HCT116 (cell line): ENCODE data around the gene PSRC1. TPM values are rescaled to one million over a fixed set of nuclear protein-coding genes. Genes with fewer than 3 reads are reported as not detected.

Source experiments
- ATAC-seq: fragments of 200-7000 bp; cut with Tn5 transposase; 2 replicates; pipeline ENCODE4 v1.9.1; 2020; ENCODE audit warnings: mild to moderate bottlenecking, moderate library complexity
- BruUV-seq: library from RNA; stranded (reverse); fragments of 400-500 nt; replicated peaks from 2 replicates; lab custom pipeline; 2021; lab: Mats Ljungman, UMichigan
- CTCF ChIA-PET: fragments of 300-600 bp; sonication (Branson Sonifier 250); formaldehyde crosslinking; loops from one replicate; lab custom pipeline; 2021; ENCODE audit warnings: antibody characterized with exemption; lab: Charles Lee
- POLR2A ChIA-PET: fragments of 300-600, 350-600 bp; sonication (Branson Sonifier 250); formaldehyde crosslinking; loops from one replicate; lab custom pipeline; 2021; ENCODE audit warnings: antibody characterized with exemption; lab: Charles Lee
- RAD21 ChIA-PET, 2 experiments: fragments of 300-600 bp; sonication (Branson Sonifier 250); formaldehyde crosslinking; loops; one replicate each; lab custom pipeline; 2023; ENCODE audit warnings: low total read pairs in 2 of 2; ENCODE audit not compliant: uncharacterized antibody in 2 of 2, unreplicated experiment in 2 of 2, low non-redundant PET in 1 of 2; lab: Charles Lee
- DNase-seq: peaks from one replicate; pipeline ENCODE4 v3.0.0-alpha.2; 2010; ENCODE audit warnings: low read depth, low spot score
- H2AFZ ChIP-seq: fragments of 200-600 bp; shearing (Covaris generic), sonication (generic); 2 replicates; pipeline ENCODE4 v1.6.1; 2017; ENCODE audit warnings: low read depth, mixed run types, mixed read lengths, antibody characterized with exemption, low read length; ENCODE audit not compliant: poor library complexity, severe bottlenecking
- H3K27ac ChIP-seq: 2 replicates; pipeline ENCODE4 v1.5.1; 2012; ENCODE audit warnings: low read depth, low read length
- H3K27me3 ChIP-seq: fragments of 200-600 bp; sonication (generic); 2 replicates; pipeline ENCODE4 v1.6.1; 2016; ENCODE audit warnings: mixed run types, low read length, mixed read lengths; ENCODE audit not compliant: insufficient read depth
- H3K36me3 ChIP-seq, 2 experiments: fragments of 200-500 bp in 1 of 2; fragments of 200-600 bp in 1 of 2; sonication (Bioruptor generic) in 1 of 2; sonication (generic) in 1 of 2; 2 replicates each; pipeline versions ENCODE4 v1.5.1 to v1.6.1; 2014 to 2016; ENCODE audit warnings: low read length in 2 of 2, inconsistent platforms in 1 of 2, mixed read lengths in 1 of 2, mixed run types in 1 of 2; ENCODE audit not compliant: insufficient read depth in 2 of 2, control insufficient read depth in 1 of 2
- H3K4me1 ChIP-seq, 2 experiments: fragments of 200-600 bp in 1 of 2; sonication (generic) in 1 of 2; 2 replicates each; pipeline versions ENCODE4 v1.5.1 to v1.6.1; 2012 to 2017; ENCODE audit warnings: low read length in 2 of 2, inconsistent platforms in 1 of 2, mild to moderate bottlenecking in 1 of 2, mixed read lengths in 1 of 2, mixed run types in 1 of 2, moderate library complexity in 1 of 2; ENCODE audit not compliant: insufficient read depth in 2 of 2, control insufficient read depth in 1 of 2
- H3K4me2 ChIP-seq: fragments of 200-600 bp; sonication (generic); 2 replicates; pipeline ENCODE4 v1.6.1; 2017; ENCODE audit warnings: mixed run types, low read length, mixed read lengths
- H3K4me3 ChIP-seq, 2 experiments: fragments of 200-600 bp in 1 of 2; sonication (generic) in 1 of 2; replicated peaks in 1 of 2; 2 replicates each; pipeline ENCODE4 v1.5.1; 2011 to 2016; ENCODE audit warnings: low read length in 2 of 2, control low read depth in 1 of 2, low read depth in 1 of 2, mild to moderate bottlenecking in 1 of 2, mixed read lengths in 1 of 2, mixed run types in 1 of 2
- H3K79me2 ChIP-seq: fragments of 200-600 bp; sonication (generic); 2 replicates; pipeline ENCODE4 v1.6.1; 2017; ENCODE audit warnings: mild to moderate bottlenecking, mixed run types, low read length, moderate library complexity, mixed read lengths; ENCODE audit not compliant: insufficient read depth
- H3K9ac ChIP-seq: fragments of 200-600 bp; sonication (generic); 2 replicates; pipeline ENCODE4 v1.6.1; 2016; ENCODE audit warnings: low read length, mixed read lengths
- H3K9me2 ChIP-seq: fragments of 200-600 bp; sonication (generic), shearing (Covaris generic); 2 replicates; pipeline ENCODE4 v1.6.1; 2017; ENCODE audit warnings: mixed run types, mild to moderate bottlenecking, moderate library complexity; ENCODE audit not compliant: insufficient read depth
- H3K9me3 ChIP-seq, 2 experiments: fragments of 200-500 bp in 1 of 2; fragments of 200-600 bp in 1 of 2; sonication (Bioruptor generic) in 1 of 2; sonication (generic) in 1 of 2; 2 replicates each; pipeline ENCODE4 v1.6.1; 2014 to 2017; ENCODE audit warnings: low read length in 2 of 2, mixed read lengths in 2 of 2, inconsistent platforms in 1 of 2, low read depth in 1 of 2, mild to moderate bottlenecking in 1 of 2, mixed run types in 1 of 2, moderate library complexity in 1 of 2; ENCODE audit not compliant: control insufficient read depth in 1 of 2, insufficient read depth in 1 of 2
- H4K20me1 ChIP-seq: fragments of 200-600 bp; sonication (generic), shearing (Covaris generic); 2 replicates; pipeline ENCODE4 v1.6.1; 2017; ENCODE audit warnings: mixed run types, mild to moderate bottlenecking, moderate library complexity; ENCODE audit not compliant: insufficient read depth
- POLR2AphosphoS5 ChIP-seq: IDR thresholded peaks from 2 replicates; pipeline ENCODE4 v1.6.1; 2011; ENCODE audit warnings: mild to moderate bottlenecking, low read depth, low read length, moderate library complexity
- YY1 ChIP-seq: IDR thresholded peaks from 2 replicates; pipeline ENCODE4 v1.6.1; 2011; ENCODE audit warnings: low read length, low read depth, moderate library complexity, mild to moderate bottlenecking; ENCODE audit not compliant: insufficient replicate concordance; ENCODE audit errors: extremely low read depth
- ZFX ChIP-seq: fragments of 450-650 bp; IDR thresholded peaks from 2 replicates; pipeline ENCODE4 v1.6.1; 2017
- intact Hi-C: fragments of 100-400 bp; cut with micrococcal nuclease; formaldehyde crosslinking; loops from 2 replicates; pipeline ENCODE4 v1.10.0; 2022
- total RNA-seq: library from RNA; stranded (reverse); gene quantifications from one replicate; pipeline ENCODE4 v1.2.1, GENCODE V29; 2021; ENCODE audit not compliant: unreplicated experiment
- TF ChIP-seq, protein P1 (sequence below): IDR thresholded peaks from 2 replicates; pipeline ENCODE4 v1.6.1; 2012
- TF ChIP-seq, protein P2 (sequence below), 3 experiments: fragments of 200-600 bp in 1 of 3; sonication (generic) in 1 of 3; IDR thresholded peaks in 2 of 3; conservative IDR thresholded peaks in 1 of 3; 2 replicates each; pipeline ENCODE4 v1.5.1; 2012 to 2017; ENCODE audit warnings: low read depth in 2 of 3, low read length in 2 of 3, antibody characterized with exemption in 1 of 3, borderline replicate concordance in 1 of 3, control low read depth in 1 of 3, mild to moderate bottlenecking in 1 of 3, mixed read lengths in 1 of 3, mixed run types in 1 of 3, moderate library complexity in 1 of 3; ENCODE audit not compliant: insufficient read depth in 1 of 3

PSRC1 gene
- total RNA-seq, 1 experiment from 2014 or later = 44.8 TPM

DNA sequence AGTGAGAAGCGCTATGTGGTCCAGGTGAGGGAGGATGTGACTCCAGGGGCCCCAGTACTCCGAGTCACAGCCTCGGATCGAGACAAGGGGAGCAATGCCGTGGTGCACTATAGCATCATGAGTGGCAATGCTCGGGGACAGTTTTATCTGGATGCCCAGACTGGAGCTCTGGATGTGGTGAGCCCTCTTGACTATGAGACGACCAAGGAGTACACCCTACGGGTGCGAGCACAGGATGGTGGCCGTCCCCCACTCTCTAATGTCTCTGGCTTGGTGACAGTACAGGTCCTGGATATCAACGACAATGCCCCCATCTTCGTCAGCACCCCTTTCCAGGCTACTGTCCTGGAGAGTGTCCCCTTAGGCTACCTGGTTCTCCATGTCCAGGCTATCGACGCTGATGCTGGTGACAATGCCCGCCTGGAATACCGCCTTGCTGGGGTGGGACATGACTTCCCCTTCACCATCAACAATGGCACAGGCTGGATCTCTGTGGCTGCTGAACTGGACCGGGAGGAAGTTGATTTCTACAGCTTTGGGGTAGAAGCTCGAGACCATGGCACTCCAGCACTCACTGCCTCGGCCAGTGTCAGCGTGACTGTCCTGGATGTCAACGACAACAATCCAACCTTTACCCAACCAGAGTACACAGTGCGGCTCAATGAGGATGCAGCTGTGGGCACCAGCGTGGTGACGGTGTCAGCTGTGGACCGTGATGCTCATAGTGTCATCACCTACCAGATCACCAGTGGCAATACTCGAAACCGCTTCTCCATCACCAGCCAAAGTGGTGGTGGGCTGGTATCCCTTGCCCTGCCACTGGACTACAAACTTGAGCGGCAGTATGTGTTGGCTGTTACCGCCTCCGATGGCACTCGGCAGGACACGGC lies 31.4 kb downstream of the PSRC1 start:
- TF ChIP-seq, protein P1, sequence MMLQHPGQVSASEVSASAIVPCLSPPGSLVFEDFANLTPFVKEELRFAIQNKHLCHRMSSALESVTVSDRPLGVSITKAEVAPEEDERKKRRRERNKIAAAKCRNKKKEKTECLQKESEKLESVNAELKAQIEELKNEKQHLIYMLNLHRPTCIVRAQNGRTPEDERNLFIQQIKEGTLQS = no peak
- TF ChIP-seq ZFX = no peak
- no peak for TF ChIP-seq YY1
- no peak for TF ChIP-seq POLR2AphosphoS5
- TF ChIP-seq, protein P2, sequence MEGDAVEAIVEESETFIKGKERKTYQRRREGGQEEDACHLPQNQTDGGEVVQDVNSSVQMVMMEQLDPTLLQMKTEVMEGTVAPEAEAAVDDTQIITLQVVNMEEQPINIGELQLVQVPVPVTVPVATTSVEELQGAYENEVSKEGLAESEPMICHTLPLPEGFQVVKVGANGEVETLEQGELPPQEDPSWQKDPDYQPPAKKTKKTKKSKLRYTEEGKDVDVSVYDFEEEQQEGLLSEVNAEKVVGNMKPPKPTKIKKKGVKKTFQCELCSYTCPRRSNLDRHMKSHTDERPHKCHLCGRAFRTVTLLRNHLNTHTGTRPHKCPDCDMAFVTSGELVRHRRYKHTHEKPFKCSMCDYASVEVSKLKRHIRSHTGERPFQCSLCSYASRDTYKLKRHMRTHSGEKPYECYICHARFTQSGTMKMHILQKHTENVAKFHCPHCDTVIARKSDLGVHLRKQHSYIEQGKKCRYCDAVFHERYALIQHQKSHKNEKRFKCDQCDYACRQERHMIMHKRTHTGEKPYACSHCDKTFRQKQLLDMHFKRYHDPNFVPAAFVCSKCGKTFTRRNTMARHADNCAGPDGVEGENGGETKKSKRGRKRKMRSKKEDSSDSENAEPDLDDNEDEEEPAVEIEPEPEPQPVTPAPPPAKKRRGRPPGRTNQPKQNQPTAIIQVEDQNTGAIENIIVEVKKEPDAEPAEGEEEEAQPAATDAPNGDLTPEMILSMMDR (IDR thresholded peaks at IDR 0.05 in 2 of 3, conservative IDR thresholded peaks at IDR 0.05 in 1 of 3; ENCODE audit: borderline replicate concordance in 1 of 3, insufficient read depth in 1 of 3, low read depth in 2 of 3, low read length in 2 of 3) = no peak
- H3K9me2 ChIP-seq = no peaks in the 10 kb centered on the region
- ATAC-seq (no peak), DNase-seq (no peak)
- CTCF ChIA-PET = no interaction called here
- no peak overlapping the region for H3K4me2 ChIP-seq
- POLR2A ChIA-PET = no interaction called here
- H3K9me3 ChIP-seq = no peaks in the 10 kb centered on the region
- H3K4me1 ChIP-seq = peaks cover 8 to 23% of the 10 kb centered on the region in 2 experiments; a peak in 3 of 4 replicates
- intact Hi-C loops = no loop called here
- TSS peak; percentile 36 for BruUV-seq
- H3K36me3 ChIP-seq = no peaks in the 10 kb centered on the region
- H2AFZ ChIP-seq = no peak overlapping the region
- no peaks in the 10 kb centered on the region for H4K20me1 ChIP-seq
- RAD21 ChIA-PET = interaction anchor here in 1 of 2 experiments (0.7 kb wide), 1 partner anchor 110 kb away, joined by 4 read pairs; no protein-coding TSS in a partner anchor
- no peaks in the 10 kb centered on the region for H3K27me3 ChIP-seq
- H3K79me2 ChIP-seq = no peaks in the 10 kb centered on the region
- H3K4me3 ChIP-seq = no peak overlapping the region
- no peak overlapping the region for H3K9ac ChIP-seq
- H3K27ac ChIP-seq = no peak overlapping the region
